ENCODE measurements around the gene JAZF1. TPM values are rescaled to one million over a fixed set of nuclear protein-coding genes. Genes with fewer than 3 reads are reported as not detected.
A peak's percentile ranks its signal among the peaks of the same experiment; 100 is the strongest.

The JAZF1 gene
- total RNA-seq, 4 donors from 2014 or later: 27.8 to 36.5 (median 30.5) TPM

- H3K27me3 ChIP-seq: no peaks in the 10 kb centered on the region
- TF ChIP-seq EP300 (IDR thresholded peaks at IDR 0.05): no peak
- no peak overlapping the region for H3K4me3 ChIP-seq
- ATAC-seq: no peak
- peaks cover 10 to 81% (median 15%) of the 10 kb centered on the region in 3 donors for H3K4me1 ChIP-seq
- H3K27ac ChIP-seq: peak overlapping the region in 1 of 4 donors; percentile 11
- 100% methylated on average over 1 to 2 of the region's 2 CpGs for WGBS, 2 donors (ENCODE audit: low coverage in 1 of 2)
- H3K9me3 ChIP-seq: no peaks in the 10 kb centered on the region
- no peaks in the 10 kb centered on the region for H3K36me3 ChIP-seq
Observed at GRCh38 chr7:28124413-28124812, 56.2 kb downstream of the JAZF1 start.

GRCh38 chr7:28123752-28124151 lies 56.8 kb downstream of the JAZF1 start:
- ATAC-seq: no peak
- TF ChIP-seq POLR2AphosphoS5 (IDR thresholded peaks at IDR 0.05) (no peak), EP300 (IDR thresholded peaks at IDR 0.05) (no peak), POLR2A (IDR thresholded peaks at IDR 0.05) (no peak), CTCF (IDR thresholded peaks at IDR 0.05) (no peak)
- WGBS, 2 donors (ENCODE audit: low coverage in 1 of 2): 98 to 100% methylated on average over 4 to 5 of the region's 5 CpGs
- H3K27ac ChIP-seq: no peak overlapping the region
- no peaks in the 10 kb centered on the region for H3K27me3 ChIP-seq
- no peaks in the 10 kb centered on the region for H3K36me3 ChIP-seq
- peaks cover 10 to 76% (median 13%) of the 10 kb centered on the region in 3 donors for H3K4me1 ChIP-seq
- no peak overlapping the region for H3K4me3 ChIP-seq
- no peaks in the 10 kb centered on the region for H3K9me3 ChIP-seq

- no peaks in the 10 kb centered on the region for H3K27me3 ChIP-seq
- ATAC-seq: no peak
- no peak overlapping the region for H3K4me3 ChIP-seq
- no peaks in the 10 kb centered on the region for H3K36me3 ChIP-seq
- TF ChIP-seq CTCF (IDR thresholded peaks at IDR 0.05): no peak
- TF ChIP-seq POLR2A (IDR thresholded peaks at IDR 0.05): no peak
- TF ChIP-seq EP300 (IDR thresholded peaks at IDR 0.05): no peak
- TF ChIP-seq POLR2AphosphoS5 (IDR thresholded peaks at IDR 0.05): no peak
- H3K27ac ChIP-seq: no peak overlapping the region
- no peaks in the 10 kb centered on the region for H3K9me3 ChIP-seq
- peaks cover 10 to 59% (median 11%) of the 10 kb centered on the region in 3 donors for H3K4me1 ChIP-seq
- 92 to 95% methylated on average over 4 to 5 of the region's 5 CpGs for WGBS, 2 donors (ENCODE audit: low coverage in 1 of 2)
Observed at GRCh38 chr7:28121496-28121895, 59.1 kb downstream of the JAZF1 start.

- Histone ChIP-seq H3K9me3 (no peaks in the 10 kb centered on the region), H3K4me1 (peaks cover 0 to 59% (median 9%) of the 10 kb centered on the region in 3 donors), H3K27ac (no peak overlapping the region), H3K4me3 (no peak overlapping the region), H3K27me3 (no peaks in the 10 kb centered on the region), H3K36me3 (no peaks in the 10 kb centered on the region)
- TF ChIP-seq POLR2A (IDR thresholded peaks at IDR 0.05) (no peak), CTCF (IDR thresholded peaks at IDR 0.05) (no peak), EP300 (IDR thresholded peaks at IDR 0.05) (no peak), POLR2AphosphoS5 (IDR thresholded peaks at IDR 0.05) (no peak)
- 39 to 60% methylated on average over 2 of the region's 2 CpGs for WGBS, 2 donors (ENCODE audit: low coverage in 1 of 2)
- no peak for ATAC-seq
Observed at GRCh38 chr7:28116041-28116440, 64.6 kb downstream of the JAZF1 start.

GRCh38 chr7:28115261-28115660 lies 65.3 kb downstream of the JAZF1 start:
- no peaks in the 10 kb centered on the region for H3K36me3 ChIP-seq
- H3K27ac ChIP-seq: peak overlapping the region in 1 of 4 donors; percentile 12
- H3K9me3 ChIP-seq: no peaks in the 10 kb centered on the region
- no peak for ATAC-seq
- no peaks in the 10 kb centered on the region for H3K27me3 ChIP-seq
- peaks cover 0 to 59% (median 9%) of the 10 kb centered on the region in 3 donors for H3K4me1 ChIP-seq
- TF ChIP-seq POLR2AphosphoS5 (IDR thresholded peaks at IDR 0.05) (no peak), POLR2A (IDR thresholded peaks at IDR 0.05) (no peak), CTCF (IDR thresholded peaks at IDR 0.05) (no peak), EP300 (IDR thresholded peaks at IDR 0.05) (no peak)
- WGBS, 2 donors (ENCODE audit: low coverage in 1 of 2): 93 to 100% methylated on average over 1 of the region's 1 CpG
- no peak overlapping the region for H3K4me3 ChIP-seq

Measured in gastroesophageal sphincter (tissue), 4 donors.